H7 (cell line): Measurements from ENCODE around the gene BDH1. TPM values are rescaled to one million over a fixed set of nuclear protein-coding genes. Genes with fewer than 3 reads are reported as not detected.
"Not testable (repeated sequence)": the region's sequence is repeated elsewhere in the genome, so short reads cannot be mapped to it uniquely, and the experiment has no call there.

Source experiments
- DNase-seq: peaks from one replicate; pipeline ENCODE4 v3.0.0; 2012
- H3K27me3 ChIP-seq: 2 replicates; pipeline ENCODE4 v1.6.0; 2011; ENCODE audit warnings: mild to moderate bottlenecking, low read length; ENCODE audit not compliant: control insufficient read depth, insufficient read depth
- H3K36me3 ChIP-seq: replicated peaks from 2 replicates; pipeline ENCODE4 v1.5.1; 2011; ENCODE audit warnings: low read length; ENCODE audit not compliant: control insufficient read depth, insufficient read depth
- H3K4me3 ChIP-seq: 2 replicates; pipeline ENCODE4 v1.5.1; 2011; ENCODE audit warnings: low read depth, mild to moderate bottlenecking, control low read depth, low read length, moderate library complexity; ENCODE audit not compliant: insufficient read depth
- total RNA-seq: library from RNA; depleted of rRNA; stranded (reverse); fragments of >200 nt; shearing (Covaris generic); gene quantifications from 2 replicates; pipeline ENCODE4 v1.2.3, GENCODE V29; 2014; rRNA removed

BDH1 gene
- total RNA-seq: 25.3 and 25.7 TPM in 2 replicates

GRCh38 chr3:197555281-197556261, at the start of gene BDH1:
Gene BDH1 (minus strand): TSS chr3:197555968. CDS start chr3:197546443, 9,525 bp downstream.
- Histone ChIP-seq H3K36me3 (no peaks in the 10 kb centered on the region), H3K27me3 (peaks cover 12% of the 10 kb centered on the region; the same call in 1 of the 2 replicates), H3K4me3 (peak within 1 kb of the TSS; percentile 74)
- DNase-seq: peak; percentile 85

- no peak overlapping the region for H3K4me3 ChIP-seq
- H3K36me3 ChIP-seq: peaks cover 16% of the 10 kb centered on the region
These were observed 47.7 kb upstream of the BDH1 start for GRCh38 chr3:197603317-197603933.

GRCh38 chr3:197602351-197602750, 46.6 kb upstream of the BDH1 start:
- H3K4me3 ChIP-seq, H3K27me3 ChIP-seq, H3K36me3 ChIP-seq, DNase-seq: not testable (repeated sequence)

More at GRCh38 chr3:197603317-197603933, 47.7 kb upstream of the BDH1 start:
- no peak for DNase-seq
- no peaks in the 10 kb centered on the region for H3K27me3 ChIP-seq

GRCh38 chr3:197601566-197601840, 45.7 kb upstream of the BDH1 start:
- H3K36me3 ChIP-seq, H3K27me3 ChIP-seq, DNase-seq, H3K4me3 ChIP-seq: not testable (repeated sequence)

- DNase-seq: no peak
- Histone ChIP-seq H3K4me3 (no peak overlapping the region), H3K36me3 (no peaks in the 10 kb centered on the region), H3K27me3 (no peaks in the 10 kb centered on the region)
These were observed 45.2 kb upstream of the BDH1 start for GRCh38 chr3:197600796-197601565.

GRCh38 chr3:197599089-197599765, 43.5 kb upstream of the BDH1 start:
- H3K27me3 ChIP-seq: no peaks in the 10 kb centered on the region
- peak; percentile 92 for DNase-seq
- H3K4me3 ChIP-seq: peak overlapping the region; percentile 28
- H3K36me3 ChIP-seq: no peaks in the 10 kb centered on the region

- no peak for DNase-seq
- Histone ChIP-seq H3K36me3 (no peaks in the 10 kb centered on the region), H3K4me3 (no peak overlapping the region), H3K27me3 (no peaks in the 10 kb centered on the region)
These were observed 42.7 kb upstream of the BDH1 start for GRCh38 chr3:197598404-197598980.

GRCh38 chr3:197597335-197597734, 41.6 kb upstream of the BDH1 start:
- Histone ChIP-seq H3K4me3 (no peak overlapping the region), H3K27me3 (no peaks in the 10 kb centered on the region), H3K36me3 (no peaks in the 10 kb centered on the region)
- DNase-seq: no peak

- H3K36me3 ChIP-seq: no peaks in the 10 kb centered on the region
- H3K4me3 ChIP-seq: no peak overlapping the region
- no peaks in the 10 kb centered on the region for H3K27me3 ChIP-seq
- DNase-seq: no peak
These were observed 39.9 kb upstream of the BDH1 start for GRCh38 chr3:197595470-197596185.

- Histone ChIP-seq H3K36me3 (no peaks in the 10 kb centered on the region), H3K27me3 (no peaks in the 10 kb centered on the region), H3K4me3 (no peak overlapping the region)
- no peak for DNase-seq
These were observed 37.2 kb upstream of the BDH1 start for GRCh38 chr3:197593046-197593380.

- H3K4me3 ChIP-seq: no peak overlapping the region
- DNase-seq: no peak
- no peaks in the 10 kb centered on the region for H3K36me3 ChIP-seq
- no peaks in the 10 kb centered on the region for H3K27me3 ChIP-seq
These were observed 36.7 kb upstream of the BDH1 start for GRCh38 chr3:197592361-197593045.

GRCh38 chr3:197591816-197592215, 36.0 kb upstream of the BDH1 start:
- Histone ChIP-seq H3K4me3 (no peak overlapping the region), H3K36me3 (no peaks in the 10 kb centered on the region), H3K27me3 (no peaks in the 10 kb centered on the region)
- DNase-seq: no peak

- H3K36me3 ChIP-seq: no peaks in the 10 kb centered on the region
- H3K27me3 ChIP-seq: no peaks in the 10 kb centered on the region
- no peak overlapping the region for H3K4me3 ChIP-seq
- DNase-seq: no peak
These were observed 34.7 kb upstream of the BDH1 start for GRCh38 chr3:197590313-197590962.
